ENCODE measurements around the gene MRPL24.

Gene MRPL24

GRCh38 chr1:156705321-156705917, 35.5 kb downstream of the MRPL24 start, which contains the start of gene CRABP2:
TSS of gene CRABP2 (minus strand) at chr1:156705583. CDS start at chr1:156705446, 137 bp downstream.
- Histone ChIP-seq H3K36me3 (ENCODE audit: control insufficient read depth, low read length) (no peaks in the 10 kb centered on the region), H3K4me1 (ENCODE audit: control insufficient read depth, low read length) (peaks cover 20% of the 10 kb centered on the region), H3K79me2 (ENCODE audit: control insufficient read depth, low read length) (no peaks in the 10 kb centered on the region), H3K9me2 (replicated peaks; ENCODE audit: control insufficient read depth, low read length) (no peaks in the 10 kb centered on the region), H3K4me2 (ENCODE audit: low read length) (peak within 1 kb of the TSS; percentile 81), H3K9me3 (ENCODE audit: control insufficient read depth, insufficient read depth, low read length) (no peaks in the 10 kb centered on the region), H4K20me1 (ENCODE audit: control insufficient read depth, insufficient read depth, low read depth, low read length) (0 out of 2 replicates have a peak, but pooled peaks cover 3% of the 10 kb centered on the region), H3K27ac (ENCODE audit: low read depth, low read length) (no peak within 1 kb of the TSS), H3K4me3 (ENCODE audit: low read length) (peak within 1 kb of the TSS; percentile 67), H3F3A (ENCODE audit: control insufficient read depth, insufficient read depth) (no peaks in the 10 kb centered on the region), H3K27me3 (ENCODE audit: control insufficient read depth, low read length) (peaks cover 61% of the 10 kb centered on the region)
- TF ChIP-seq EZH2phosphoT487 (IDR thresholded peaks at IDR 0.05; ENCODE audit: borderline replicate concordance, low read length) (no peak), CTCF (IDR thresholded peaks at IDR 0.05; ENCODE audit: low read depth, low read length, poor library complexity, severe bottlenecking) (no peak)

GRCh38 chr1:156704930-156705320, 36.0 kb downstream of the MRPL24 start:
- Histone ChIP-seq H3F3A (ENCODE audit: control insufficient read depth, insufficient read depth) (no peaks in the 10 kb centered on the region), H3K79me2 (ENCODE audit: control insufficient read depth, low read length) (no peaks in the 10 kb centered on the region), H3K4me2 (ENCODE audit: low read length) (no peak overlapping the region), H3K27me3 (ENCODE audit: control insufficient read depth, low read length) (peaks cover 61% of the 10 kb centered on the region), H3K9me3 (ENCODE audit: control insufficient read depth, insufficient read depth, low read length) (no peaks in the 10 kb centered on the region), H3K4me1 (ENCODE audit: control insufficient read depth, low read length) (peaks cover 20% of the 10 kb centered on the region), H3K36me3 (ENCODE audit: control insufficient read depth, low read length) (no peaks in the 10 kb centered on the region), H4K20me1 (ENCODE audit: control insufficient read depth, insufficient read depth, low read depth, low read length) (0 out of 2 replicates have a peak, but pooled peaks cover under 1% of the 10 kb centered on the region), H3K9me2 (replicated peaks; ENCODE audit: control insufficient read depth, low read length) (no peaks in the 10 kb centered on the region), H3K27ac (ENCODE audit: low read depth, low read length) (no peak overlapping the region), H3K4me3 (ENCODE audit: low read length) (no peak overlapping the region)
- TF ChIP-seq EZH2phosphoT487 (IDR thresholded peaks at IDR 0.05; ENCODE audit: borderline replicate concordance, low read length) (no peak), CTCF (IDR thresholded peaks at IDR 0.05; ENCODE audit: low read depth, low read length, poor library complexity, severe bottlenecking) (no peak)

GRCh38 chr1:156704166-156704711, 36.6 kb downstream of the MRPL24 start:
- H3K9me2 ChIP-seq (replicated peaks; ENCODE audit: control insufficient read depth, low read length): no peaks in the 10 kb centered on the region
- no peaks in the 10 kb centered on the region for H3K9me3 ChIP-seq (ENCODE audit: control insufficient read depth, insufficient read depth, low read length)
- H3K4me2 ChIP-seq (ENCODE audit: low read length): no peak overlapping the region
- no peaks in the 10 kb centered on the region for H3K36me3 ChIP-seq (ENCODE audit: control insufficient read depth, low read length)
- peaks cover 61% of the 10 kb centered on the region for H3K27me3 ChIP-seq (ENCODE audit: control insufficient read depth, low read length)
- no peaks in the 10 kb centered on the region for H3F3A ChIP-seq (ENCODE audit: control insufficient read depth, insufficient read depth)
- no peak overlapping the region for H3K27ac ChIP-seq (ENCODE audit: low read depth, low read length)
- TF ChIP-seq EZH2phosphoT487 (IDR thresholded peaks at IDR 0.05; ENCODE audit: borderline replicate concordance, low read length) (no peak), CTCF (IDR thresholded peaks at IDR 0.05; ENCODE audit: low read depth, low read length, poor library complexity, severe bottlenecking) (no peak)
- no peaks in the 10 kb centered on the region for H3K79me2 ChIP-seq (ENCODE audit: control insufficient read depth, low read length)
- H3K4me3 ChIP-seq (ENCODE audit: low read length): no peak overlapping the region
- no peaks in the 10 kb centered on the region for H4K20me1 ChIP-seq (ENCODE audit: control insufficient read depth, insufficient read depth, low read depth, low read length)
- peaks cover 20% of the 10 kb centered on the region for H3K4me1 ChIP-seq (ENCODE audit: control insufficient read depth, low read length)
